ENCODE results near the gene PLXNC1. TPM values are rescaled to one million over a fixed set of nuclear protein-coding genes. Genes with fewer than 3 reads are reported as not detected.
A peak's percentile ranks its signal among the peaks of the same experiment; 100 is the strongest.

PLXNC1 gene
- total and polyA plus RNA-seq, 8 donors, result 7.3 to 55.9 (median 11.1) TPM

- no peak for DNase-seq
Observed at GRCh38 chr12:94263011-94263811, 114.8 kb downstream of the PLXNC1 start.

GRCh38 chr12:94263905-94264561, 115.7 kb downstream of the PLXNC1 start:
- ATAC-seq (peak; percentile 43), DNase-seq (peak in 2 of 4 donors; percentile 82 to 84)
- H3K27me3 ChIP-seq, result no peaks in the 10 kb centered on the region
- H3K36me3 ChIP-seq, result peaks cover 0 to 32% of the 10 kb centered on the region in 2 donors
- H3K4me3 ChIP-seq, result no peak overlapping the region
- TF ChIP-seq CTCF (IDR thresholded peaks at IDR 0.05), result no peak
- intact Hi-C loops (cut with DNase I), result no loop called here
- H3K9me3 ChIP-seq, result no peaks in the 10 kb centered on the region
- peak overlapping the region; percentile 85 to 94 for H3K27ac ChIP-seq
- peaks cover 23 to 67% of the 10 kb centered on the region in 2 donors for H3K4me1 ChIP-seq

More at GRCh38 chr12:94263011-94263811, 114.8 kb downstream of the PLXNC1 start:
- no peak for TF ChIP-seq CTCF (IDR thresholded peaks at IDR 0.05)
- Histone ChIP-seq H3K4me3 (peak overlapping the region; percentile 34 to 44), H3K27me3 (no peaks in the 10 kb centered on the region), H3K9me3 (no peaks in the 10 kb centered on the region), H3K27ac (peak overlapping the region; percentile 85 to 94), H3K4me1 (peaks cover 23 to 67% of the 10 kb centered on the region in 2 donors), H3K36me3 (peaks cover 0 to 30% of the 10 kb centered on the region in 2 donors)
- peak; percentile 5 for ATAC-seq
- intact Hi-C loops (cut with DNase I), result no loop called here

GRCh38 chr12:94264736-94265485, 116.5 kb downstream of the PLXNC1 start:
- peaks cover 23 to 67% of the 10 kb centered on the region in 2 donors for H3K4me1 ChIP-seq
- H3K9me3 ChIP-seq, result no peaks in the 10 kb centered on the region
- no peak for TF ChIP-seq CTCF (IDR thresholded peaks at IDR 0.05)
- no peak overlapping the region for H3K4me3 ChIP-seq
- peak overlapping the region; percentile 71 to 85 for H3K27ac ChIP-seq
- intact Hi-C loops (cut with DNase I), result no loop called here
- no peaks in the 10 kb centered on the region for H3K27me3 ChIP-seq
- peaks cover 0 to 33% of the 10 kb centered on the region in 2 donors for H3K36me3 ChIP-seq
- no peak for ATAC-seq
- no peak for DNase-seq

- TF ChIP-seq CTCF (IDR thresholded peaks at IDR 0.05), result no peak
- Histone ChIP-seq H3K36me3 (peaks cover 0 to 26% of the 10 kb centered on the region in 2 donors), H3K9me3 (no peaks in the 10 kb centered on the region), H3K27me3 (no peaks in the 10 kb centered on the region), H3K27ac (peak overlapping the region; percentile 50 to 71), H3K4me3 (no peak overlapping the region), H3K4me1 (peaks cover 23 to 67% of the 10 kb centered on the region in 2 donors)
- DNase-seq (no peak), ATAC-seq (no peak)
- intact Hi-C loops (cut with DNase I), result no loop called here
Observed at GRCh38 chr12:94265539-94265938, 117.2 kb downstream of the PLXNC1 start.
